Middle frontal gyrus (tissue), 1 donor: ENCODE results near the gene GRIP1.

Experiments
- DNase-seq: peaks from one replicate; pipeline ENCODE4 v3.0.0-alpha.2; 2015; ENCODE audit warnings: low spot score; ENCODE audit errors: extremely low spot score

Gene GRIP1

GRCh38 chr12:66692986-66693385 is 14.1 kb upstream of the GRIP1 start:
- DNase-seq, result no peak

- DNase-seq, result no peak
These were observed 13.3 kb upstream of the GRIP1 start for GRCh38 chr12:66692170-66692569.

GRCh38 chr12:66688846-66689439 is 10.1 kb upstream of the GRIP1 start:
- DNase-seq, result no peak

GRCh38 chr12:66684222-66684621 is 5.3 kb upstream of the GRIP1 start:
- DNase-seq, result no peak

DNA sequence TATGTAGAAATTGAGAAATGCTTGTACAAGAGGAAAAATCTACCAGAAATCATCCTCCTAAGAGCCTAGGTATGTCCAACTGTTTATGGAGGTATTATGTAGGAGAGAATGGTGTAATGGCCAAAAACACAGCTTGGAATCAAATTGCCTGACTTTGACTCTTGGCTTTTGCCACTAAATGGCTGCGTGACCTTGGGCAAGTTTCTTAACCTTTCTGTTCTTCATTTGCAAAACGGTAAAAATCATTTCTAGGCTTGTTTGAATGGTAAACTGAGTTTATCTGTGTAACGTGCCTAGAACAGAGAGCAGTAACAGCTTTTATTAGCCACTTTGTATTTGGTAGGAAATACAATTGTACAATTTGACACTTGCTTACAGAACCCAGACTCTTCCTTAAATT is 4.9 kb upstream of the GRIP1 start:
- no peak for DNase-seq

GRCh38 chr12:66683073-66683472 is 4.2 kb upstream of the GRIP1 start:
- no peak for DNase-seq

DNA sequence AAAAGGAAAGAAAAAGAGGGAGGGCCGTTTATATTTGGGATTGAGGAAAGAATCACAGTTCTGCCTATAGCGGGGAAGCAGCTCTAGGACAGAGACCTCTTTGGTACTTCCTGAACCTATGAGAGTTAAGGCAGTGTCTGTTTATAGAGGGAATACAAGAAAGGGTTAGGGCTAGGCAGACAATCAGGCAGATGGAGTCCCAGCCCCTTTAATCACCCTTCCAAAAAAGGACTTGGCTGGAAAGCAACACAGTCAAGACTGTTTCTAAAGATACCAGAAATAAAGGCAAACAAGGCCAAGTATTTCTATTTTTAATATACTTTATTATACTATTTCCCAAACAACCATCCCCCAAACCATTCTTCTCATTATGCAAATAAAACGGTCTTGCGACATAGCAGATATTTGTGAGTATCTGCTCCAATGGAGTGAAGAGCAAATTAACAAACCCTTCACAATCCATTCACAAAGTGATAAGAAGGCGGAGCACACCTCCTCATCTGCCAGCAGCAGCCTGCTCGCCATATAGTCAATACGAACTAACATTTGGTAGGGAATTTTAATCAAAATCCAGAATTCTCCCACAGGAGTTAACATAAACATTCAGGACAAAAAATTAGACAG is 697 bp upstream of the GRIP1 start:
- no peak for DNase-seq

DNA sequence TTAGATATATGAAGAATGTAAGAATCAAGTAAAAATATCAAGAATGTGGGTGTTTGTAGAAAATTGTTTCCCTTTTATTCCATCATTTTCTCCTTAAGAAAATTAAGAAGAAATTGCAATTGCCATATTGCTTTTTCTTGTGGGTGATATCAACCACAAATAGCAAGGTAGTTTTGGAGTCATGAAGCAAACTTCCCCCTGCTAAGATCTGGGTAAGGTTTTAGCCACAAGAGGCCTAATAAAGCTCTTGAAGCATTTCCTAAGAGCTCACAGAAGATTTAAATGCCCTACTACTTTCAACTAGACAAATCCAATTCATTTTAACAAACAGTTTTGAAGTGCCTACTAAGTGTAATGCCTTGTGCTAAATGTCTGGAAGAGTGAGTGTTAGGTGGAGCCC is 2.6 kb downstream of the GRIP1 start:
- no peak for DNase-seq

DNA sequence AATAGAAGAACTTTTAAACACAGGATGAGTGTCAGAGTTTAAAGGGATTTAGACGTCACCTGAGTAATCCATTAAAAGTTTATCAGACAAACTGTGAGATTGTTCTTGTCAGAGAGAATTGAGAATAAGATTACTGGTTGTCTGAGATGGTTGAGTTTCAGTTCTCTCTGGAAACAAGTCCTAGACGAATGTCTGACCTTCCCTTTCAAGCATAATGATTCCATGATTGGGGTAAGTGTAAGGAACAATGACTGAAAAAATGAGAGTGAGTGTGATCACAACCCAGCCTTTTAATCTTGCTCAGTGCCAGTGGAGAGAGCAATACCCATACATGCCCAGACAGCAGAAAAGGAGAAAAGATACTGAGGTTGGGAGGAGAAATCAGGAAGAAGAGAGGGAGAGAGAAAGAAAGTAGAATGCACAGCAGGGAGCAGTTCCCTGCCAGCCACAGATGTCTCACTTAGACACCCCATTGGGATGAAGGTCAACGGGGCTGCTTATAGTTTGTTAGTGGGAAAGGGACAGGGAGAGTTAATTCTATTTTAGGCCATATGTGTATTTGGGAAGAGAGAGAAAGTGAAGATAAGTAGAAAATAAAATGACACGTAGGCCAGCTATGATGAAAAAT is 4.3 kb downstream of the GRIP1 start:
- no peak for DNase-seq

GRCh38 chr12:66669541-66669940 is 9.3 kb downstream of the GRIP1 start:
- no peak for DNase-seq

DNA sequence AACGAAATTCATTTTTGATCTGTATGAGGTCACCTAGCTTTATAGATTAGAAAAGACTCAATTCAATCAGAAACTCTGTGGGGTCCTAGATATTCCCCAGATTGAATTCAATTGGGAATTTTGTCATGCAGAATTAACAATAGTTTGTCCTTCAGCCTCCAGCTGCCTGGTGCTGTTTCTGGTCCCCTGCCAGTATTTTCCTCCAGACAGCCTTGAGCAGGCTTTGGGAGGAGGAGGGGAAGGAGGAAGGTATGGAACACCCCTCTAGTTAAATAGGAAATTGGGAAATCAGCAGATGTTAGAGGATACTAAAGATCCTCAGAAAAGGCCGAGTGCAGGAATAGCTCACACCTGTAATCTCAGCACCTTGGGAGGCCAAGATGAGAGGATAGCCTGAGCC is 10.6 kb downstream of the GRIP1 start:
- no peak for DNase-seq

GRCh38 chr12:66667906-66668305 is 11.0 kb downstream of the GRIP1 start:
- no peak for DNase-seq

DNA sequence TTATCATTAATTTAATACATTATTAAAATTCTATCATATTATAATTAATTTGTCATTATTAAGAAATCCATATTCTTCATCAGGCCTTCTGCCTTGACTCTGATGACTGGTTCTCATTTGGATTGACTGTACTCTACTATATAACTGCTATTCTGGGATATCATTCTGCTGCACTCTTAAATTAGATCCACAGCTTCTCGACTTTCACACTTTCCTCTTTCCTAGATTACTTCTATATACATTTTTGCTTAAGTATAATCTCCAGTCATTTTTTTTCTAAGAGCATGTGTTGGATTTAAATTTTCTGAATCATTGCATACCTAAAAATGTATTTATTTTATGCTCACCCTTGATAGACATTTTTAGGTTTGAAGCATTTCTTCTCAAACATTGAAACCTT is 12.4 kb downstream of the GRIP1 start:
- no peak for DNase-seq

- no peak for DNase-seq
These were observed 13.4 kb downstream of the GRIP1 start for GRCh38 chr12:66665435-66665985.

- no peak for DNase-seq
These were observed 14.8 kb downstream of the GRIP1 start for GRCh38 chr12:66664076-66664475.

DNA sequence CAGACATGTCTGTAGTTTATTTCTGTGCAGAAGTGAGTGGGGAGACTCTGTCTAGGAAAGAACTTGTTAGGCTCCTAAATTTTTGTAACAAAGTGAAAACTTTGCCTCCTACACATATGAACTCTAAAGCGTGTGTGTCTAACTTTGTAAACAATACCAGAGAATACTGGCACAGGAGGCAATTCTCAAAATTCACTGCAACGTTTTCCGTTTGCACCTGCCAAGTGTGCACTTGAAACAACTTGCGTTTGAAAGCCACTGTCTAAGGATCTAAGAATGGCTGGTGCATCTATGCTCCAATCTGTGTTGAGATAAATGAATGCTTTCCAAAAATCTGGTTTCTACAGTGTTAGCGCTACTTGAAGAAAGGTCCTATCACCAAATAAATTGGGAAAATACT is 15.3 kb downstream of the GRIP1 start:
- DNase-seq, result no peak

DNA sequence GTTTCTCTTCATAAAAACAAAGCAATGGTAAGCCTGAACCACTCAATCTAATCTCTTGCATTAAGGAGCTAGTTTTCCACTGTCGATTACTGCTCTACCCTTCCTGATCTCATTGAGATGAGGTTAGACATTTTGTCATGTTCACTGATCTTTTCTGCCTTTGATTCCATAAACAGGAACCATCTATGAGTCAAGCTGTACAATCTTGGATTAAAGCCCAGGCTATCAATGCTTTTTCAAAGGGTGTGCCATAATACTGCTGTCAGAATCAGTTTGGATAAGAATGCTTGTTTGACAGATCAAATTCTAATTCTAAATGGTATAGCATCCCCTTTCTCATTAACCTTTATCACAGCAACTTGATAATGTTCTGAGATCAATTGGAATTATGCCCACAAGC is 16.1 kb downstream of the GRIP1 start:
- DNase-seq, result no peak

- DNase-seq, result no peak
These were observed 16.7 kb downstream of the GRIP1 start for GRCh38 chr12:66662179-66662578.

DNA sequence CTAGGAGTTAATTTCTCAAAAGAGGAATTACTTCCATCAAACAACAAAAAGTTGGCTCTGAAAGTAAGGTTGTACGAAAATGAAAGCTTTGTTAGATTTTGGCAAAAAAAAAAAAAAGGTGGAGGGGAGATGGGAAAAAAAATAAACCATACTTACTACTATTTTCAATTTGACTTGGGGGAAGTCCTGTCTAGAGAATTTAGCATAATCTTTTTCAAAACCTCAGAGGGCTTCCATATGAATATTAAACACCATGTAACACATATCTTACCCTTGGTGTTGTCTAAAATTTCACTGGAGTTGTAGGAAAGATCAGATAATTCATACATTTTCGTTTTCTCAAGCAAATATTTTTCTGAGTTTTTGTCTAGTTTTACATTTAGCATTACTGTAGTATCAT is 17.5 kb downstream of the GRIP1 start:
- no peak for DNase-seq

- DNase-seq, result no peak
These were observed 25.1 kb downstream of the GRIP1 start for GRCh38 chr12:66653796-66654195.

GRCh38 chr12:66648033-66648735 is 30.7 kb downstream of the GRIP1 start:
- no peak for DNase-seq

- DNase-seq, result no peak
These were observed 31.7 kb downstream of the GRIP1 start for GRCh38 chr12:66647034-66647691.
